ENCODE data around the gene DDA1. TPM values are rescaled to one million over a fixed set of nuclear protein-coding genes. Genes with fewer than 3 reads are reported as not detected.

Gene DDA1
- total RNA-seq, 1 donor from 2014 or later, result 5.7 TPM

- Histone ChIP-seq H3K9ac (ENCODE audit: low read depth in 1 of 3, low read length in 3 of 3) (peak overlapping the region; percentile 79 to 86 (median 81)), H3K27ac (ENCODE audit: low read depth, low read length) (peak overlapping the region; percentile 70), H3K4me1 (ENCODE audit: control insufficient read depth in 3 of 3, insufficient read depth in 3 of 3, low read length in 3 of 3) (peaks cover 31 to 49% (median 42%) of the 10 kb centered on the region in 3 donors), H3K27me3 (ENCODE audit: control insufficient read depth in 3 of 3, insufficient read depth in 3 of 3, low read length in 3 of 3) (no peaks in the 10 kb centered on the region), H3K4me3 (ENCODE audit: low read length in 3 of 3) (peak overlapping the region; percentile 74 to 78 (median 75)), H3K9me3 (ENCODE audit: control insufficient read depth in 3 of 3, low read length in 3 of 3) (peaks cover 0 to 3% (median 0%) of the 10 kb centered on the region in 3 donors), H3K36me3 (ENCODE audit: control insufficient read depth in 3 of 3, insufficient read depth in 3 of 3, low read length in 3 of 3) (peaks cover 4 to 7% (median 5%) of the 10 kb centered on the region in 3 donors)
Observed at GRCh38 chr19:17302391-17303166, 6.8 kb upstream of the DDA1 start.

DNA sequence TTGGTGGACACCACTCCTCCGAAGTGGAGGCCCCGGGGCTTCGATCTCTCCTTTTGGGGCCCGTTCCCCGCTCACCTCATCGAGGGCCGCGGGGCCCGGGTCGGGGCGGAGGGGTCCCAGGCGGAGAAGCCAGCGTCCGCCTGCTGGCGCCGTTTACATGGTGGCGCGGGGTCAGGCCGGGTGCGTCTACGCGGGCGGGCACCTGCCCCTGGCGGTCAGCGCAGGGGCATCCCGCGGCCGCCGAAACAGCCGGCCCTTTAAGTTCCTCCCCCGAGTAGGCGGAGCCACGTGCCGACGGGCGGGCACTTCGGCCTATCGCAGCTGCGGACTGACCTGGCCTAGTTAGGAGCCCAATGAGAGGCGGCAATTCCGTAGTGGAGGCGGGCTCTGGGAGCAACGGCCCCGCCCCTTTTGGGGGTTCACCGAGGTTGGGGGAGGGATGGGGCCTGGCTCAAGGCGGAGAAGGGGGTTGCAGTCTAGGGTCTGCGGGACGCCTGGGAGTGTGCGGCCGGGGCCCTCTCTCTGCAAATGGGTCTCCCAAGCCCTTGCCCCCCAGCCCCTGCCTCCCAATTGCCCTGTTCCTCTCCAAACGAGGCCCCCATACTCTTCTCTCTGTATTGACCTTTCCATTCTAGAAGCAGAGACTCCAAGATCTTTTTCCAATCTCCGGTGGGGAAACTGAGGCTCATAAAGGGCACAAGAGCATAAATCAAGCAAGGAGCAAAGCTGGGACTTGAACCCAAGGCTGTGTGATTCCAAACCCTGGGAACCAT is 6.0 kb upstream of the DDA1 start, which contains the start of gene ABHD8:
TSS of gene ABHD8 (minus strand) at position 259 of the 773 bp plus-strand sequence. CDS start 1,809 bp downstream, outside the sequence.
- Histone ChIP-seq H3K27ac (ENCODE audit: low read depth, low read length) (peak within 1 kb of the TSS; percentile 75), H3K9ac (ENCODE audit: low read depth in 1 of 3, low read length in 3 of 3) (peak within 1 kb of the TSS; percentile 79 to 86 (median 81)), H3K27me3 (ENCODE audit: control insufficient read depth in 3 of 3, insufficient read depth in 3 of 3, low read length in 3 of 3) (no peaks in the 10 kb centered on the region), H3K4me3 (ENCODE audit: low read length in 3 of 3) (peak within 1 kb of the TSS; percentile 74 to 78 (median 75)), H3K4me1 (ENCODE audit: control insufficient read depth in 3 of 3, insufficient read depth in 3 of 3, low read length in 3 of 3) (peaks cover 31 to 52% (median 46%) of the 10 kb centered on the region in 3 donors), H3K9me3 (ENCODE audit: control insufficient read depth in 3 of 3, low read length in 3 of 3) (peaks cover 0 to 1% (median 0%) of the 10 kb centered on the region in 3 donors), H3K36me3 (ENCODE audit: control insufficient read depth in 3 of 3, insufficient read depth in 3 of 3, low read length in 3 of 3) (peaks cover under 1 to 4% (median 3%) of the 10 kb centered on the region in 3 donors)

GRCh38 chr19:17303940-17304267 is 5.5 kb upstream of the DDA1 start:
- Histone ChIP-seq H3K9me3 (ENCODE audit: control insufficient read depth in 3 of 3, low read length in 3 of 3) (no peaks in the 10 kb centered on the region), H3K4me3 (ENCODE audit: low read length in 3 of 3) (peak overlapping the region; percentile 43 to 47 (median 45)), H3K9ac (ENCODE audit: low read depth in 1 of 3, low read length in 3 of 3) (no peak overlapping the region), H3K36me3 (ENCODE audit: control insufficient read depth in 3 of 3, insufficient read depth in 3 of 3, low read length in 3 of 3) (peaks cover 0 to 3% (median 3%) of the 10 kb centered on the region in 3 donors), H3K27me3 (ENCODE audit: control insufficient read depth in 3 of 3, insufficient read depth in 3 of 3, low read length in 3 of 3) (no peaks in the 10 kb centered on the region), H3K4me1 (ENCODE audit: control insufficient read depth in 3 of 3, insufficient read depth in 3 of 3, low read length in 3 of 3) (peaks cover 31 to 52% (median 44%) of the 10 kb centered on the region in 3 donors), H3K27ac (ENCODE audit: low read depth, low read length) (peak overlapping the region; percentile 75)

DNA sequence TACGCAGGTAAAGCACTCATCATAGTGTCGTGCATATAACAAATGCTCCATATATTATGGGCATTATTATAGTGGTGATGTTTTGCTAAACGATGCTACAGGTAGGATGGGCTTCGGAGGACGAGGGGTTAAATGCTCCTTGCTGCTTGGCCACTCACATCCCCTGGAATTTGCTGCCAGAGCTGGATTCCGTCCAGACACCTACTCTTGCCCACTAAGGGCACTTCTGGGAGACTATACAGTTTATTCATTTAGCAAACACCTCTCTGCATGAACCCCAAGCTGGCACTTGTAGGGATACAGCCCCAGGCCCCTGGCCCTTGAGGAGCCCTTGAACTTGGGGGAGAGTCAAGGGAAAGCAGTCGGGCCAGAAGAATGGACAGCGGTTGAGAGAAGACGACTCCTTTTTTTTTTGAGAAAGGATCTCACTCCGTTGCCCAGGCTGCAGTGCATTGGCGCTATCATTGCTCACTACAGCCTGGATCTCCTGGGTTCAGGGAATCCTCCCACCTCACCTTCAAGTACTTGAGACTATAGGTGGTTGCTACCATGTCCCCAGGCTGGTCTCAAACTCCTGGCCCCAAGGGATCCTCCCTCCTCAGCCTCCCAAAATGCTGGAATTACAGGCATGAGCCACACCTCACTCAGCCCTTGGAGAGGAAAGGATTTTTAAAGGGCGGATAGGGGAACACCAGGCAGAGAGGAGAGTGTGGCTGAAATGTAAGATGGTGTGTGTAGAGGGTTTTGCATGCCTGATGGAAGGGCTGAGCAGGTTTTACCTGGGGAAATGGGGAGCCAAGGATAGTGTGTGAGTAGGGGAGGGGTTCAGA is 4.8 kb upstream of the DDA1 start:
- Histone ChIP-seq H3K27ac (ENCODE audit: low read depth, low read length) (peak overlapping the region; percentile 75), H3K4me3 (ENCODE audit: low read length in 3 of 3) (peak overlapping the region in 1 of 3 donors; percentile 88), H3K9ac (ENCODE audit: low read depth in 1 of 3, low read length in 3 of 3) (no peak overlapping the region), H3K9me3 (ENCODE audit: control insufficient read depth in 3 of 3, low read length in 3 of 3) (no peaks in the 10 kb centered on the region), H3K4me1 (ENCODE audit: control insufficient read depth in 3 of 3, insufficient read depth in 3 of 3, low read length in 3 of 3) (peaks cover 31 to 54% (median 43%) of the 10 kb centered on the region in 3 donors), H3K27me3 (ENCODE audit: control insufficient read depth in 3 of 3, insufficient read depth in 3 of 3, low read length in 3 of 3) (no peaks in the 10 kb centered on the region), H3K36me3 (ENCODE audit: control insufficient read depth in 3 of 3, insufficient read depth in 3 of 3, low read length in 3 of 3) (peaks cover 0 to 3% (median 3%) of the 10 kb centered on the region in 3 donors)

GRCh38 chr19:17305216-17305516 is 4.2 kb upstream of the DDA1 start:
- Histone ChIP-seq H3K36me3 (ENCODE audit: control insufficient read depth in 3 of 3, insufficient read depth in 3 of 3, low read length in 3 of 3) (peaks cover 0 to 3% (median 3%) of the 10 kb centered on the region in 3 donors), H3K4me1 (ENCODE audit: control insufficient read depth in 3 of 3, insufficient read depth in 3 of 3, low read length in 3 of 3) (peaks cover 34 to 58% (median 47%) of the 10 kb centered on the region in 3 donors), H3K9ac (ENCODE audit: low read depth in 1 of 3, low read length in 3 of 3) (peak overlapping the region in 1 of 3 donors; percentile 95), H3K27ac (ENCODE audit: low read depth, low read length) (peak overlapping the region; percentile 48), H3K4me3 (ENCODE audit: low read length in 3 of 3) (peak overlapping the region; percentile 88 to 95 (median 93)), H3K9me3 (ENCODE audit: control insufficient read depth in 3 of 3, low read length in 3 of 3) (no peaks in the 10 kb centered on the region), H3K27me3 (ENCODE audit: control insufficient read depth in 3 of 3, insufficient read depth in 3 of 3, low read length in 3 of 3) (no peaks in the 10 kb centered on the region)

DNA sequence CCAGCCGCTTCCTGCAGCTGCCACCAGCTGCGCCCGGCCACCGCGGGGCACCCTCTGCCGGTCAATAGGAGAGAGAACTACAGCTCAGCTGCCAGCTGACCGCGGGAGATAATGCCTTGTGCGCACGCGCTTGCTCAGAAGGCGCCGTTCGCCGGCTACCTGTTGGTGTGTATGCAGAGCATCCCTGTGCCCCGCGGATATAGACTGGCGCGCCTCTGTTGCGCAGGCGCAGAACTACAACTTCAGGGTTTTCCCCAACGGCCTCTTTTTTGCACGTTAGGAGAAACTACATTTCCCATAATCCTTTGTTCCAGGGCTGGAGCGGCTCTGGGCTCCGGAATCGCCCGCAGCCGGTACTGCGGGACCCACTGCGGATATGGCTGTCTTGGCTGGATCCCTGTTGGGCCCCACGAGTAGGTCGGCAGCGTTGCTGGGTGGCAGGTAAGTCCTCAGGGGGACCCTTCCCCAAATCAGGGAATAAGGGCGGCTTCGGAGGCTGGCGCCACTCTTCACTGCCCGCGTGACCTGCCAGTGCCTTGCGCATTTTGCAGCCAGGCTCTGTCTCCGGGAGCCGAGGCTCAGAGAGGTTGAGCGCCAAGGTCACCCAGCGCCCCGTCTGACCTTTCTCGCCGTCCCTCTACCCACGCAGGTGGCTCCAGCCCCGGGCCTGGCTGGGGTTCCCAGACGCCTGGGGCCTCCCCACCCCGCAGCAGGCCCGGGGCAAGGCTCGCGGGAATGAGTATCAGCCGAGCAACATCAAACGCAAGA is 3.7 kb upstream of the DDA1 start, which contains the start of gene MRPL34:
TSS of gene MRPL34 (plus strand) at position 356 of the 768 bp plus-strand sequence. CDS start at position 377, 21 bp downstream.
- Histone ChIP-seq H3K9me3 (ENCODE audit: control insufficient read depth in 3 of 3, low read length in 3 of 3) (no peaks in the 10 kb centered on the region), H3K27me3 (ENCODE audit: control insufficient read depth in 3 of 3, insufficient read depth in 3 of 3, low read length in 3 of 3) (no peaks in the 10 kb centered on the region), H3K9ac (ENCODE audit: low read depth in 1 of 3, low read length in 3 of 3) (peak within 1 kb of the TSS; percentile 87 to 95 (median 89)), H3K27ac (ENCODE audit: low read depth, low read length) (peak within 1 kb of the TSS; percentile 88), H3K36me3 (ENCODE audit: control insufficient read depth in 3 of 3, insufficient read depth in 3 of 3, low read length in 3 of 3) (peaks cover 0 to 2% (median 2%) of the 10 kb centered on the region in 3 donors), H3K4me3 (ENCODE audit: low read length in 3 of 3) (peak within 1 kb of the TSS; percentile 88 to 95 (median 93)), H3K4me1 (ENCODE audit: control insufficient read depth in 3 of 3, insufficient read depth in 3 of 3, low read length in 3 of 3) (peaks cover 39 to 63% (median 52%) of the 10 kb centered on the region in 3 donors)

DNA sequence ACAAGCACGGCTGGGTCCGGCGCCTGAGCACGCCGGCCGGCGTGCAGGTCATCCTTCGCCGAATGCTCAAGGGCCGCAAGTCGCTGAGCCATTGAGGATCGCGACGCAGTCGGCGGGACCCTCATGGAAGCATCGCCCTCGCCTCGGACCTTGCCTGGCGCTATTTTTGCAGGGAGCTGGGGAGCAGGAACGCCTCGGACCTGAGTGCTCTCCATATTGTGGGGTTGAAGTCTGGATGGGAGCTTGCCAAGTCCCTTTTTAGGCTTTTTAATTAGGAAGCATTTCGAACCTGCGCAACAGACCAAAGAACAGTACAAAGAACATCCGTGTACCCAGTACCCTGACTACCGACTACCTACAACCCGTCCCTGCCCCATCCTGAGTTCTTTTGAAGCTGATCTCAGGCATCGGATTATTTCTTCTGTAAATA is 3.1 kb upstream of the DDA1 start:
- peak overlapping the region; percentile 88 for H3K27ac ChIP-seq (ENCODE audit: low read depth, low read length)
- peak overlapping the region; percentile 88 to 95 (median 93) for H3K4me3 ChIP-seq (ENCODE audit: low read length in 3 of 3)
- H3K9ac ChIP-seq (ENCODE audit: low read depth in 1 of 3, low read length in 3 of 3), result peak overlapping the region; percentile 87 to 95 (median 89)
- H3K27me3 ChIP-seq (ENCODE audit: control insufficient read depth in 3 of 3, insufficient read depth in 3 of 3, low read length in 3 of 3), result no peaks in the 10 kb centered on the region
- H3K9me3 ChIP-seq (ENCODE audit: control insufficient read depth in 3 of 3, low read length in 3 of 3), result no peaks in the 10 kb centered on the region
- peaks cover 41 to 67% (median 54%) of the 10 kb centered on the region in 3 donors for H3K4me1 ChIP-seq (ENCODE audit: control insufficient read depth in 3 of 3, insufficient read depth in 3 of 3, low read length in 3 of 3)
- H3K36me3 ChIP-seq (ENCODE audit: control insufficient read depth in 3 of 3, insufficient read depth in 3 of 3, low read length in 3 of 3), result no peaks in the 10 kb centered on the region

DNA sequence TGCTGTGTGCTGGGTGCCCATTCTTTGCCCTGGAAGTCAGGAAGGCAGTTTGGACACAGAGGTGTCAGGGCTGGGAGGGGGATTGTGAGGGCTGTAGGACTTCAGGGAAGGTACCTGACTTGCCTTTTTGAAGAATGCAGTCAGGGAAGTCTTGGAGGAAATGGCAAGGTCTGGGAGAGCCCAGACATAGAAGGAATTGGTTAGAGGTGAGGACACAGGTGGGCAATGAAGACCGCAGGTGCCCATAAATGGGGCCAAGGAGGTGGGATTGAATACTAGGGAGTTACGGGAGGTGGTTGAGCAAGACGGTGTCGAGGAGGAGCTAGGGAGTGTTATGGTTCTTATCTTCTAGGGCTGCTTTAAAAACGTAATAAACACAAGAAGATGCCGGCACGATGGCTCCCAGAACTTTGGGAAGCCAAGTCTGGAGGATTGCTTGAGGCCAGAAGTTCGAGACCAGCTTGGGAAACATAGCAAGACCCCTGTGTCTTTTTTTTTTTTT is 1.4 kb upstream of the DDA1 start:
- H3K4me1 ChIP-seq (ENCODE audit: control insufficient read depth in 3 of 3, insufficient read depth in 3 of 3, low read length in 3 of 3), result peaks cover 35 to 67% (median 48%) of the 10 kb centered on the region in 3 donors
- no peaks in the 10 kb centered on the region for H3K27me3 ChIP-seq (ENCODE audit: control insufficient read depth in 3 of 3, insufficient read depth in 3 of 3, low read length in 3 of 3)
- no peak overlapping the region for H3K27ac ChIP-seq (ENCODE audit: low read depth, low read length)
- no peaks in the 10 kb centered on the region for H3K9me3 ChIP-seq (ENCODE audit: control insufficient read depth in 3 of 3, low read length in 3 of 3)
- H3K4me3 ChIP-seq (ENCODE audit: low read length in 3 of 3), result no peak overlapping the region
- peak overlapping the region in 1 of 3 donors; percentile 50 for H3K9ac ChIP-seq (ENCODE audit: low read depth in 1 of 3, low read length in 3 of 3)
- H3K36me3 ChIP-seq (ENCODE audit: control insufficient read depth in 3 of 3, insufficient read depth in 3 of 3, low read length in 3 of 3), result peaks cover 0 to under 1% (median 0%) of the 10 kb centered on the region in 3 donors

Data from skeletal muscle tissue (tissue), 4 donors.